ENCODE measurements around the gene SWT1.

- TF ChIP-seq POLR2AphosphoS5 (IDR thresholded peaks at IDR 0.05; ENCODE audit: low read depth, low read length) (no peak), TAF1 (IDR thresholded peaks at IDR 0.05; ENCODE audit: low read depth, low read length) (no peak), POLR2A (IDR thresholded peaks at IDR 0.05; ENCODE audit: low read depth, low read length) (no peak), POU2F2 (IDR thresholded peaks at IDR 0.05; ENCODE audit: low read depth, low read length) (no peak)
These were observed 122.6 kb downstream of the SWT1 start for GRCh38 chr1:185279571-185279970.

All from GM12891 (cell line).